ENCODE data around the gene HORMAD2. TPM values are rescaled to one million over a fixed set of nuclear protein-coding genes. Genes with fewer than 3 reads are reported as not detected.
"Not testable (repeated sequence)": the region's sequence is repeated elsewhere in the genome, so short reads cannot be mapped to it uniquely, and the experiment has no call there.

The HORMAD2 gene
- polyA plus RNA-seq, 1 of the 3 experiments (the other 2 are of a cell fraction), result not detected

GRCh38 chr22:30086496-30086895 is 6.2 kb downstream of the HORMAD2 start:
- H3K4me1 ChIP-seq (ENCODE audit: control insufficient read depth in 1 of 2, insufficient read depth in 2 of 2, low read depth in 1 of 2, low read length in 1 of 2), result no peaks in the 10 kb centered on the region
- no peak overlapping the region for H2AFZ ChIP-seq (ENCODE audit: low read depth)
- no peaks in the 10 kb centered on the region for H4K20me1 ChIP-seq (ENCODE audit: insufficient read depth)
- no peak for TF ChIP-seq CTCF (IDR thresholded peaks at IDR 0.05)
- TF ChIP-seq TEAD4 (IDR thresholded peaks at IDR 0.05; ENCODE audit: borderline replicate concordance, insufficient read depth), result no peak
- no peak for TF ChIP-seq RCOR1 (IDR thresholded peaks at IDR 0.05; ENCODE audit: low read length)
- TF ChIP-seq, protein P1, sequence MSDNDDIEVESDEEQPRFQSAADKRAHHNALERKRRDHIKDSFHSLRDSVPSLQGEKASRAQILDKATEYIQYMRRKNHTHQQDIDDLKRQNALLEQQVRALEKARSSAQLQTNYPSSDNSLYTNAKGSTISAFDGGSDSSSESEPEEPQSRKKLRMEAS (IDR thresholded peaks at IDR 0.05; ENCODE audit: low read depth), result no peak
- TF ChIP-seq FOSL2 (IDR thresholded peaks at IDR 0.05; ENCODE audit: borderline replicate concordance, low read depth), result no peak
- TF ChIP-seq EP300 (IDR thresholded peaks at IDR 0.05; ENCODE audit: borderline replicate concordance in 1 of 2, low read depth in 1 of 2, low read length in 1 of 2), result no peak
- TF ChIP-seq USF1 (IDR thresholded peaks at IDR 0.05; ENCODE audit: borderline replicate concordance, low read depth), result no peak
- no peak for TF ChIP-seq MXI1 (IDR thresholded peaks at IDR 0.05; ENCODE audit: low read depth, low read length)
- CTCF ChIA-PET, result interaction anchor here (2.1 kb wide), 1 partner anchor 461 kb away, joined by 8 read pairs; no protein-coding TSS in a partner anchor
- no peaks in the 10 kb centered on the region for H3F3A ChIP-seq (replicated peaks; ENCODE audit: insufficient read depth)
- no peak for DNase-seq
- H3K36me3 ChIP-seq (replicated peaks in 1 of 2; ENCODE audit: control insufficient read depth in 1 of 2, insufficient read depth in 2 of 2, low read length in 1 of 2), result no peaks in the 10 kb centered on the region
- H3K9me2 ChIP-seq, result no peaks in the 10 kb centered on the region
- H3K27me3 ChIP-seq (ENCODE audit: insufficient read depth), result no peaks in the 10 kb centered on the region
- H3K27ac ChIP-seq (ENCODE audit: low read depth in 2 of 2, low read length in 1 of 2), result no peak overlapping the region
- 53% methylated on average over 2 of the region's 2 CpGs for WGBS (ENCODE audit: low lambda C conversion rate)
- no peaks in the 10 kb centered on the region for H3K9me3 ChIP-seq
- POLR2A ChIA-PET, result no interaction called here
- no peak overlapping the region for H3K4me2 ChIP-seq
- H3K9ac ChIP-seq, result no peak overlapping the region
- no peaks in the 10 kb centered on the region for H3K79me2 ChIP-seq (ENCODE audit: insufficient read depth)
- no peak overlapping the region for H3K4me3 ChIP-seq (ENCODE audit: low read depth in 2 of 2, low read length in 1 of 2)

DNA sequence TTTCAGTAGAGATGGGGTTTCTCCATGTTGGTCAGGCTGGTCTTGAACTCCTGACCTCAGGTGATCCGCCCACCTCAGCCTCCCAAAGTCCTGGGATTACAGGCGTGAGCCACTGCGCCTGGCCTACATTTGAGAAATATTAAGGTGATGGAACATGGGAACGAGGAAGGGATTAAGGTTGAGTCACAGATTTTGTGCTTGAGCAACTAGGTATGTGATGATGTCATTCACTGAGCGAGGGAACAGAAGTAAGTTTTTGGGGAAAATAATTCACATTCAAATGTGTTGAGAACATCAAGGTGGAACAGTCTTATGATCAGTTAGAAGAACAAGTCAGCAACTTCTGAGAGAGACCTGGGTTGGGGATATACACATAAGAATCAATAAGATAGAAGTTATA is 6.8 kb downstream of the HORMAD2 start:
- H2AFZ ChIP-seq (ENCODE audit: low read depth); DNase-seq; H4K20me1 ChIP-seq (ENCODE audit: insufficient read depth); H3K4me2 ChIP-seq; H3K4me3 ChIP-seq (ENCODE audit: low read depth in 2 of 2, low read length in 1 of 2); H3K9me3 ChIP-seq; H3K79me2 ChIP-seq (ENCODE audit: insufficient read depth); H3K36me3 ChIP-seq (replicated peaks in 1 of 2; ENCODE audit: control insufficient read depth in 1 of 2, insufficient read depth in 2 of 2, low read length in 1 of 2); H3K9ac ChIP-seq; H3K27ac ChIP-seq (ENCODE audit: low read depth in 2 of 2, low read length in 1 of 2); H3K9me2 ChIP-seq; H3K4me1 ChIP-seq (ENCODE audit: control insufficient read depth in 1 of 2, insufficient read depth in 2 of 2, low read depth in 1 of 2, low read length in 1 of 2); H3K27me3 ChIP-seq (ENCODE audit: insufficient read depth); H3F3A ChIP-seq (replicated peaks; ENCODE audit: insufficient read depth); POLR2A ChIA-PET: not testable (repeated sequence)
- CTCF ChIA-PET, result interaction anchor here (0.6 to 1.0 kb wide), 3 partner anchors 82 to 462 kb away, joined by 3 read pairs; no protein-coding TSS in a partner anchor
- 81% methylated on average over 5 of the region's 5 CpGs for WGBS (ENCODE audit: low lambda C conversion rate)

- Histone ChIP-seq H3K9me3 (0 out of 2 replicates have a peak, but pooled peaks cover 1% of the 10 kb centered on the region), H3K4me3 (ENCODE audit: low read depth in 2 of 2, low read length in 1 of 2) (no peak overlapping the region), H3K9me2 (no peaks in the 10 kb centered on the region), H3K36me3 (replicated peaks in 1 of 2; ENCODE audit: control insufficient read depth in 1 of 2, insufficient read depth in 2 of 2, low read length in 1 of 2) (no peaks in the 10 kb centered on the region), H3F3A (replicated peaks; ENCODE audit: insufficient read depth) (no peaks in the 10 kb centered on the region), H3K4me2 (no peak overlapping the region), H2AFZ (ENCODE audit: low read depth) (no peak overlapping the region), H4K20me1 (ENCODE audit: insufficient read depth) (no peaks in the 10 kb centered on the region), H3K27ac (ENCODE audit: low read depth in 2 of 2, low read length in 1 of 2) (no peak overlapping the region), H3K4me1 (ENCODE audit: control insufficient read depth in 1 of 2, insufficient read depth in 2 of 2, low read depth in 1 of 2, low read length in 1 of 2) (no peaks in the 10 kb centered on the region), H3K79me2 (ENCODE audit: insufficient read depth) (no peaks in the 10 kb centered on the region), H3K27me3 (ENCODE audit: insufficient read depth) (no peaks in the 10 kb centered on the region), H3K9ac (no peak overlapping the region)
- no peak for DNase-seq
- ChIA-PET CTCF (interaction anchor here (0.6 to 1.0 kb wide), 3 partner anchors 83 to 462 kb away, joined by 3 read pairs; no protein-coding TSS in a partner anchor), POLR2A (interaction anchor here (0.6 kb wide), 1 partner anchor 144 kb away, joined by 3 read pairs; no protein-coding TSS in a partner anchor)
- TF ChIP-seq RCOR1 (IDR thresholded peaks at IDR 0.05; ENCODE audit: low read length) (no peak), PBX3 (IDR thresholded peaks at IDR 0.05) (no peak), POLR2AphosphoS5 (IDR thresholded peaks at IDR 0.05; ENCODE audit: low read depth, low read length) (no peak), CTCF (IDR thresholded peaks at IDR 0.05) (no peak), SIN3A (IDR thresholded peaks at IDR 0.05; ENCODE audit: borderline replicate concordance, low read depth, low read length) (no peak), RXRA (IDR thresholded peaks at IDR 0.05; ENCODE audit: borderline replicate concordance, low read depth) (no peak), CHD2 (IDR thresholded peaks at IDR 0.05; ENCODE audit: low read length, partially characterized antibody) (no peak)
- TF ChIP-seq, protein P2, sequence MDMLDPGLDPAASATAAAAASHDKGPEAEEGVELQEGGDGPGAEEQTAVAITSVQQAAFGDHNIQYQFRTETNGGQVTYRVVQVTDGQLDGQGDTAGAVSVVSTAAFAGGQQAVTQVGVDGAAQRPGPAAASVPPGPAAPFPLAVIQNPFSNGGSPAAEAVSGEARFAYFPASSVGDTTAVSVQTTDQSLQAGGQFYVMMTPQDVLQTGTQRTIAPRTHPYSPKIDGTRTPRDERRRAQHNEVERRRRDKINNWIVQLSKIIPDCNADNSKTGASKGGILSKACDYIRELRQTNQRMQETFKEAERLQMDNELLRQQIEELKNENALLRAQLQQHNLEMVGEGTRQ (IDR thresholded peaks at IDR 0.05; ENCODE audit: borderline replicate concordance, low read depth, low read length), result no peak
Measured at GRCh38 chr22:30087611-30088010, 7.3 kb downstream of the HORMAD2 start.
